Esophagus squamous epithelium (tissue), 5 donors: ENCODE measurements around the gene PCDH9. TPM values are rescaled to one million over a fixed set of nuclear protein-coding genes. Genes with fewer than 3 reads are reported as not detected.

Source experiments
- DNase-seq: peaks from one replicate; lab custom pipeline; 2025; lab: John Stamatoyannopoulos, UW
- H3K27ac ChIP-seq, 4 donors: fragments of 200-600 bp; sonication (generic); one replicate each; pipeline ENCODE4 v1.5.1; 2016 to 2019; ENCODE audit warnings: mild to moderate bottlenecking in 1 of 4
- H3K27me3 ChIP-seq, 4 donors: fragments of 200-600 bp; sonication (generic); 1 replicate in 3 of 4; 2 replicates in 1 of 4; pipeline versions ENCODE4 v1.5.1 to v1.6.0; 2017 to 2021; ENCODE audit warnings: antibody characterized with exemption in 1 of 4
- H3K36me3 ChIP-seq, 3 donors: fragments of 200-600 bp; sonication (generic); one replicate each; pipeline ENCODE4 v1.5.1; 2016 to 2019
- H3K4me1 ChIP-seq, 3 donors: fragments of 200-600 bp; sonication (generic); one replicate each; pipeline ENCODE4 v1.5.1; 2017 to 2019
- H3K4me3 ChIP-seq, 4 donors: fragments of 200-600 bp; sonication (generic); 1 replicate in 3 of 4; 2 replicates in 1 of 4; pipeline ENCODE4 v1.5.1; 2016 to 2019; ENCODE audit warnings: mild to moderate bottlenecking in 2 of 4, moderate library complexity in 1 of 4
- H3K9me3 ChIP-seq, 3 donors: fragments of 200-600 bp; sonication (generic); one replicate each; pipeline ENCODE4 v1.5.1; 2016 to 2019
- CTCF ChIP-seq, 6 experiments: fragments of 450-650 bp in 4 of 6; fragments of 200-600 bp in 2 of 6; sonication (generic) in 2 of 6; IDR thresholded peaks; one replicate each; pipeline ENCODE4 v1.5.1; 2016 to 2019; ENCODE audit warnings: antibody characterized with exemption in 6 of 6, mild to moderate bottlenecking in 4 of 6, moderate library complexity in 4 of 6
- POLR2A ChIP-seq, 4 donors: fragments of 450-650 bp; IDR thresholded peaks; one replicate each; pipeline ENCODE4 v1.6.1; 2017; ENCODE audit warnings: antibody characterized with exemption in 4 of 4, mild to moderate bottlenecking in 4 of 4, moderate library complexity in 3 of 4
- WGBS, 2 donors: methylation state at CpG; one replicate each; pipeline ENCODE4 v1.1.5; 2018; 5-methylcytosine and 5-hydroxymethylcytosine counted together
- intact Hi-C: fragments of 100-400 bp; cut with DNase I; formaldehyde crosslinking; loops from one replicate; pipeline ENCODE4 v1.15.0; 2022
- total RNA-seq, 4 donors: library from RNA; depleted of rRNA; stranded (reverse); fragments of >200 nt; gene quantifications; one replicate each; pipeline ENCODE4 v1.1.0, GENCODE V29; 2016
- donor health status: DM: yes; HTN: yes; CAD: no.

The PCDH9 gene
- total RNA-seq, 4 donors from 2014 or later: 0.04 to 1.9 (median 0.45) TPM

GRCh38 chr13:66879988-66880387 is 350.1 kb downstream of the PCDH9 start:
- intact Hi-C loops: no loop called here

GRCh38 chr13:66875264-66875663 is 354.9 kb downstream of the PCDH9 start:
- TF ChIP-seq CTCF (IDR thresholded peaks at IDR 0.05) (no peak), POLR2A (IDR thresholded peaks at IDR 0.05) (no peak)
- no peaks in the 10 kb centered on the region for H3K9me3 ChIP-seq
- no peaks in the 10 kb centered on the region for H3K4me1 ChIP-seq
- no peaks in the 10 kb centered on the region for H3K36me3 ChIP-seq
- DNase-seq: no peak
- H3K27me3 ChIP-seq: no peaks in the 10 kb centered on the region
- H3K27ac ChIP-seq: no peak overlapping the region
- intact Hi-C loops: no loop called here
- 38 to 48% methylated on average over 4 of the region's 4 CpGs for WGBS, 2 donors
- H3K4me3 ChIP-seq: no peak overlapping the region

More at GRCh38 chr13:66879988-66880387, 350.1 kb downstream of the PCDH9 start:
- Histone ChIP-seq H3K27me3 (no peaks in the 10 kb centered on the region), H3K36me3 (no peaks in the 10 kb centered on the region), H3K27ac (no peak overlapping the region), H3K9me3 (no peaks in the 10 kb centered on the region), H3K4me3 (no peak overlapping the region), H3K4me1 (no peaks in the 10 kb centered on the region)
- DNase-seq: no peak
- TF ChIP-seq POLR2A (IDR thresholded peaks at IDR 0.05) (no peak), CTCF (IDR thresholded peaks at IDR 0.05) (no peak)
- WGBS, 2 donors: 55 to 71% methylated on average over 1 of the region's 1 CpG

- Histone ChIP-seq H3K36me3 (no peaks in the 10 kb centered on the region), H3K27ac (no peak overlapping the region), H3K9me3 (no peaks in the 10 kb centered on the region), H3K27me3 (no peaks in the 10 kb centered on the region), H3K4me3 (no peak overlapping the region), H3K4me1 (no peaks in the 10 kb centered on the region)
- no peak for DNase-seq
- TF ChIP-seq CTCF (IDR thresholded peaks at IDR 0.05): no peak
- no peak for TF ChIP-seq POLR2A (IDR thresholded peaks at IDR 0.05)
- intact Hi-C loops: no loop called here
- WGBS, 2 donors: 39% methylated on average over 3 of the region's 3 CpGs
Measured at GRCh38 chr13:66864627-66865026, 365.5 kb downstream of the PCDH9 start.

- no peaks in the 10 kb centered on the region for H3K36me3 ChIP-seq
- intact Hi-C loops: no loop called here
- H3K9me3 ChIP-seq: no peaks in the 10 kb centered on the region
- no peak for DNase-seq
- H3K4me3 ChIP-seq: no peak overlapping the region
- H3K27me3 ChIP-seq: no peaks in the 10 kb centered on the region
- TF ChIP-seq CTCF (IDR thresholded peaks at IDR 0.05): no peak
- WGBS, 2 donors: 89 to 96% methylated on average over 2 of the region's 2 CpGs
- no peaks in the 10 kb centered on the region for H3K4me1 ChIP-seq
- H3K27ac ChIP-seq: no peak overlapping the region
Measured at GRCh38 chr13:66860878-66861417, 369.2 kb downstream of the PCDH9 start.

- Histone ChIP-seq H3K36me3 (no peaks in the 10 kb centered on the region), H3K27ac (no peak overlapping the region), H3K4me3 (no peak overlapping the region), H3K4me1 (no peaks in the 10 kb centered on the region), H3K9me3 (no peaks in the 10 kb centered on the region), H3K27me3 (no peaks in the 10 kb centered on the region)
- DNase-seq: no peak
- TF ChIP-seq CTCF (IDR thresholded peaks at IDR 0.05) (no peak), POLR2A (IDR thresholded peaks at IDR 0.05) (no peak)
- intact Hi-C loops: no loop called here
- WGBS, 2 donors: 75 to 80% methylated on average over 8 of the region's 8 CpGs
Measured at GRCh38 chr13:66859934-66860877, 369.9 kb downstream of the PCDH9 start.
